ENCODE measurements around the gene KIF3B.
"Not testable (repeated sequence)": the region's sequence is repeated elsewhere in the genome, so short reads cannot be mapped to it uniquely, and the experiment has no call there.

Gene KIF3B

GRCh38 chr20:32333181-32333987 lies 55.9 kb downstream of the KIF3B start:
- ATAC-seq: peak; percentile 94

GRCh38 chr20:32333988-32334885 lies 56.8 kb downstream of the KIF3B start:
- peak in 1 of 2 donors; percentile 32 for ATAC-seq

- ATAC-seq: no peak
These were observed 59.5 kb downstream of the KIF3B start for GRCh38 chr20:32336918-32337347.

DNA sequence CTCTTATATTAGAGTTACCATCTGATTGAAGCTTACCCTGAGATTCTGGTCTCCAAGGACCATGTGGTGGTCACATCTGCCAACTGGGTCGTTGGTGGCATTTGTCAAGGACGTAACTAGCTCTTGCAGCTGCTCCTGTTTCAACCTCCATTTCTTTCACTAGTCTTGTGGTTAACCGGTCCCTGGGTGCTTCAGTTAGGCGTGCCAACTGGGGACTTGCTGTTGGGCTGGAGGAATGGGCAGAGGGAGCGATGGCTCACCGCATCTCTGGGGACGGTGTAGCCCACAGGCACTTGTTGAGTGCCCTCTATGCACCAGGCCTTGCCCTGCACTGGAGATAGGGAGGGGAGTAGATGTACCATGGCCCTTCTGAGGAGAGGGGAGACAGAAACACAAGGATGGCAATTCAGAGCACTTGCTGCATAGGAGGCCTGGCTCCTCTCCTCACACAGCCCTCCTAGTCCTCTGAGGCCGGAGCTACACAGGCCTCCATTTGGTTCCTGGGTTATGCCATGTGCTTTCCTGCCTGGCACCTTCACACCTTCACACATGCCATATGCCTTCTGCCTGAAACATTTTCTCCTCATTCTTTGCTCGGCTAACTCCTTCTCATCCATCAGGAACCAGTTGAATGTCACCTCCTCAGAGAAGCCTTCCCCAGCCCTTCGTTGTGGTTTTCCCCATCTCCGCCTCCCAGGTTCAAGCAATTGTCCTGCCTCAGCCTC lies 60.6 kb downstream of the KIF3B start:
- ATAC-seq: no peak

DNA sequence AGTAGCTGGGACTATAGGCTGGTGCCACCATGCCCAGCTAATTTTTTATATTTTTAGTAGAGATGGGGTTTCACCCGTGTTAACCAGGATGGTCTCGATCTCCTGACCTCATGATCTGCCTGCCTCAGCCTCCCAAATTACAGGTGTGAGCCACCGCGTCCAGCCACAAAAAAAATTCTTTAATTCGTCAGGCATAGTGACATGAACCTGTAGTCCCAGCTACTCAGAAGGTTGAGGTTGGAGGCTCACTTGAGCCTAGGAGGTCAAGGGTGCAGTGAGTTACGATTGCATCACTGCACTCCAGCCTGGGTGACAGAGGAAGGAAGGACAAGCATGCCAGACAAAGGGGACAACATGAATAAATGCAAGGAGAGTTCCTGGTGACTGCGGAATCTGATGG lies 61.2 kb downstream of the KIF3B start:
- ATAC-seq: no peak

GRCh38 chr20:32339116-32339515 lies 61.7 kb downstream of the KIF3B start:
- no peak for ATAC-seq

- not testable (repeated sequence) for ATAC-seq
These were observed 63.6 kb downstream of the KIF3B start for GRCh38 chr20:32341053-32341452.

- ATAC-seq: no peak
These were observed 66.0 kb downstream of the KIF3B start for GRCh38 chr20:32343439-32343838.

- no peak for ATAC-seq
These were observed 67.5 kb downstream of the KIF3B start for GRCh38 chr20:32344835-32345506.

DNA sequence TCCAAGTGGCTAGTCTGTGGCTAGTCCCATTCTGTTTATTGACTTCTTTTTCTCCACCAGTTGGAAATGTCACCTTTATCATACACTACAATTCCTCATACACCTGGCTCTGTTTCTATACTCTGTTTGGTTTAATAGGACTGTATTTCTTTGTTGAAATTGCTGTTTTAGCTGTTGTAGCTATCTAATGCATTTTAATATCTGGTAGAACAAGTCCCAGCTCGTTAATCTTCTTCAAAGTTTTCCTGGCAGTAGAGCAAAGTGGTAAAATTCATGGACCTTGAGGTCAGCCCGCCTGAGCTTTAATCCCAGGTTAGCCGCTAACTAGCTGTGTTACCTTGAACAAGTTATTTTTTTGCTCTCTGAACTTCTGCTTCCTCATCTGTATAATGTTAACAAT lies 70.8 kb downstream of the KIF3B start:
- no peak for ATAC-seq

- no peak for ATAC-seq
These were observed 73.0 kb downstream of the KIF3B start for GRCh38 chr20:32350421-32350820.

GRCh38 chr20:32352121-32352720 lies 74.8 kb downstream of the KIF3B start:
- no peak for ATAC-seq

- ATAC-seq: no peak
These were observed 76.5 kb downstream of the KIF3B start for GRCh38 chr20:32353848-32354496.

GRCh38 chr20:32354592-32355416 lies 77.4 kb downstream of the KIF3B start:
- peak; percentile 18 to 25 for ATAC-seq

DNA sequence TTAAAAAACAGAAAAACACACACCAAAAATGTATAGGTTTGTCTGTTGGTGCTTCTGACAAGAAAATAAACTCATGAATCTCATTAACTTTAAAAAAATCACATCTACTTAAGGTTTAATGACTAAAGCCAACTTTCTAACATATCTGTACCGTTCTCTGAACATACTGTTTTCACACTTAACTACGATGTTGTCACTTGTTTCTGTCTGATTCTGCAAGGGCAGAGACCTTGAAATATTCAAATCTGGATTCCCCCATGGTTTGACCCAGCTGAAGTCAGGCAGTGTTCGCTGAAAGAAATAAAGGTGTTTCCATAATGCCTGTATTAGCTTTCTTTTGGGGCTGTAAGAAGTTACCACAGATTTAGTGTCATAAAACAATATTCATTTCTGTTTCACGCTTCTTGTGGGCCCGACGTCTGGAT lies 78.0 kb downstream of the KIF3B start:
- ATAC-seq: peak; percentile 38 to 53

DNA sequence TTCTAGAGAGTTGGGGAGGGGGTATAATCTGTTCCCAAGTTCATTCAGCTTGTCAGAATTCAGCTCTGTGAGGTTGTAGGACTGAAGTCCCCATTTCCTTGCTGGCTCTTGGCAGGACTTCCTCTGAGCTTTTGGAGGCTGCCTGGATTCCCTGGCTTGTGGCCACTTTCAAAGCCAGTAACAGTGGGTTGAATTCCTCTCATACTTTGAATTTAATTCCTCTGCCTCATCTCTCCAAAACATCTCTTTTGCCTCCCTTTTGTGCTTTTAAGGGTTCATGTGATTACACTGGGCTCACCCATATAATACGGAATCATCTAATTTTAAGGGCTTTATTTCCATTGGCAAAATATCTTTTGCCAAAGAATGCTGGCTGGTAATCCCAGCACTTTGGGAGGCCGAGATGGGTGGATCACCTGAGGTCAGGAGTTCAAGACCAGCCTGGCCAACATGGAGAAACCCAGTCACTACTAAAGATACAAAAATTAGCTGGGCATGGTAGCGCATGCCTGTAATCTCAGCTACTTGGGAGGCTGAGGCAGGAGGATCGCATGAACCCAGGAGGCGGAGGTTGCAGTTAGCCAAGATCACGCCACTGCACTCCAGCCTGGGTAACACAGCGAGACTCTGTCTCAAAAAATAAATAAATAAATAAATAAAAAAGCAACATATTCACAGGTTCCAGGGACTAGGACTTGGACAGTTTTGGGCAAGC lies 78.6 kb downstream of the KIF3B start:
- not testable (repeated sequence) for ATAC-seq

- ATAC-seq: no peak
These were observed 79.3 kb downstream of the KIF3B start for GRCh38 chr20:32356622-32357374.

- ATAC-seq: no peak
These were observed 80.0 kb downstream of the KIF3B start for GRCh38 chr20:32357375-32357868.

Data from activated CD4-positive, CD25-positive, alpha-beta regulatory T cell treated with anti-CD3 and anti-CD28 coated beads, Interleukin-2, amount 50 U/mL, for 24 hours (primary cell).